ENCODE measurements around the gene PTPRN2. TPM values are rescaled to one million over a fixed set of nuclear protein-coding genes. Genes with fewer than 3 reads are reported as not detected.
"Not testable (repeated sequence)": the region's sequence is repeated elsewhere in the genome, so short reads cannot be mapped to it uniquely, and the experiment has no call there.

The PTPRN2 gene
- total RNA-seq, 4 donors from 2014 or later: 14.9 to 34.3 (median 21.3) TPM

DNA sequence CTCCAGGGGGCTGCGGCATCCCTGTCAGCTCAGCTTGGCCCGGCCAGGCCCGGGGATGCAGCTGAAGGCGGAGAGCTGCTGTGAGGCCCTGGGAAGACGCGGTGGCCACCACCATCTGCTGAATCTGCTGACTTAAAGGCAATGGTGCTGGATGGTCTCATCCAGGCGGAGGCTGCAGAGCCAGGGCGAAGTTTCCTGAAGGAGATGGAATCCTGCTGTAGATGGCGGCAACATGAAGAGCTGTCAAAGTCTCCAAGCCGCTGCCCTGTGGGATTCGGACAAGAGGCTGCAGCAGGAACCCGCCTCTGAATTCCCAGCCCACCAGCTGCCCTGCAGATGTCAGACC lies 200.1 kb downstream of the PTPRN2 start:
- no peak overlapping the region for H3K27ac ChIP-seq
- DNase-seq: peak in 1 of 3 donors; percentile 44
- no peaks in the 10 kb centered on the region for H3K4me1 ChIP-seq
- H3K9me3 ChIP-seq: no peaks in the 10 kb centered on the region
- TF ChIP-seq CTCF (IDR thresholded peaks at IDR 0.05) (no peak), POLR2A (IDR thresholded peaks at IDR 0.05) (no peak)
- no peaks in the 10 kb centered on the region for H3K27me3 ChIP-seq
- H3K36me3 ChIP-seq: no peaks in the 10 kb centered on the region
- H3K4me3 ChIP-seq: no peak overlapping the region

DNA sequence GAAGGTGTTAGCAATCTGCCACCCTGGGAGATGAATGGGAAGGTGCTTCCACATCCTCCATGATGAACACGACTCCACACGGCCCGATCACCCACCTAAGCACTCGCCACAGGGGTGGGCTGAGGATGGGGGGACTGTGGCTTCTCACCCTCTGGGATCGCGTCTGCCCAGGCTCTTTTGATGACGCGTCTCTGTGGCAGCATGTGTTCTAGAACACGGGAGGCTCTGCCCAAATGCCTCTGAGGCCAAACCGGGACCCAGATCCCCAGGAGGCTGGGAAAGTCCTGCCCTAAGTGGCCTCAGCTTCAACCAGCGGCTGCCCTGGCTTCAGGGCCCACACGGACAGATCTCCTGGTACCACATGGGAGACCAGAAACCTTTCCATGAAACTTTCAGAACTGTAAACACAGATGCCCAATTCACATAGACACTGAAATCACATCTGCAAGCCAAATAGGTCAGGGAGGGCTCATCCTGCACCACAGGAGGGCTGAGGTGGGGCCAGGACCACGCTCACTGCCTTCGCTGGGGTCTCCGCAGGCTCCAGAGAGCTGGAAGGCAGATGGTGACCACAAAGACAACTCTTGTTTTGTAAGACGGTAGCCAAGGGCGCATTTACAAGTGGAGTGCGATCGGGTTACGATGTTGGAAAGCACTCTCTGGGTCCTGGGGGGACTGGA lies 200.6 kb downstream of the PTPRN2 start:
- H3K27me3 ChIP-seq: no peaks in the 10 kb centered on the region
- no peaks in the 10 kb centered on the region for H3K36me3 ChIP-seq
- no peaks in the 10 kb centered on the region for H3K4me1 ChIP-seq
- no peak for TF ChIP-seq POLR2A (IDR thresholded peaks at IDR 0.05)
- no peak for TF ChIP-seq CTCF (IDR thresholded peaks at IDR 0.05)
- no peaks in the 10 kb centered on the region for H3K9me3 ChIP-seq
- peak in 1 of 3 donors; percentile 20 for DNase-seq
- H3K27ac ChIP-seq: no peak overlapping the region
- H3K4me3 ChIP-seq: no peak overlapping the region

GRCh38 chr7:158386355-158386618 lies 201.3 kb downstream of the PTPRN2 start:
- DNase-seq: peak in 1 of 3 donors; percentile 40
- Histone ChIP-seq H3K27ac (no peak overlapping the region), H3K4me3 (no peak overlapping the region), H3K36me3 (no peaks in the 10 kb centered on the region), H3K4me1 (no peaks in the 10 kb centered on the region), H3K9me3 (no peaks in the 10 kb centered on the region), H3K27me3 (no peaks in the 10 kb centered on the region)
- TF ChIP-seq POLR2A (IDR thresholded peaks at IDR 0.05): no peak
- no peak for TF ChIP-seq CTCF (IDR thresholded peaks at IDR 0.05)

DNA sequence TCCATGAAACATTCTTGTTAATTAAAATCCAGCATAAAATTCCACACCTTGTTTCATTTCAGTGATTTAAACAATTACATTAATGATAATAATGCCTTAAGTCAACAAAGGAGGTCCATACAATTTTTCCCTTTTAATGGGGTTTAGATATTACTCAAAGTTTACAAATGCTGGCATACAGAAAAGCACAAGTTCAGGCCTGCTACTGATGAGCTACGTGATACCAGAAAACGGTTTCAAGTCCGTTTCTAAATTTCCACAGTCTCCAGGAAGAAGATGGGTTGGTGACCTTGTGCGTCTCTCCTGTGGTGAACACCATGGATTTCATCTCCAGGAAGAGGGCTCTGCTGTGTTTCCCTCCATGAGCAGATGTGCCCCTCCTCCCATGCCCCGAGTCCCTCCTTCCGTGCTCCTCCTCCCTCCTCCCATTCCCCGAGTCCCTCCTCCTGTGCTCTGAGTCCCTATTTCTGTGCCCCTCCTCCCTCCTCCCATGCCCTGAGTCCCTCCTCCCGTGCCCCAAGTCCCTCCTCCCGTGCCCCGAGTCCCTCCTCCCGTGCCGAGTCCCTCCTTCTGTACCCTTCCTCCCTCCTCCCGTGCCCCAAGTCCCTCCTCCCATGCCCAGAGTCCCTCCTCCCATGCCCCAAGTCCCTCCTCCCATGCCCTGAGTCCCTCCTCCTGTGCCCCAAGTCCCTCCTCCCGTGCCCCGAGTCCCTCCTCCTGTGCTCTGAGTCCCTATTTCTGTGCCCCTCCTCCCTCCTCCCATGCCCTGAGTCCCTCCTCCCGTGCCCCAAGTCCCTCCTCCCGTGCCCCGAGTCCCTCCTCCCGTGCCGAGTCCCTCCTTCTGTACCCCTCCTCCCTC lies 201.9 kb downstream of the PTPRN2 start:
- H3K9me3 ChIP-seq: not testable (repeated sequence)
- peak in 1 of 3 donors; percentile 28 for DNase-seq

GRCh38 chr7:158384746-158385145 lies 202.9 kb downstream of the PTPRN2 start:
- H3K27ac ChIP-seq: no peak overlapping the region
- no peak for TF ChIP-seq CTCF (IDR thresholded peaks at IDR 0.05)
- no peak overlapping the region for H3K4me3 ChIP-seq
- no peaks in the 10 kb centered on the region for H3K4me1 ChIP-seq
- no peaks in the 10 kb centered on the region for H3K9me3 ChIP-seq
- DNase-seq: no peak
- no peaks in the 10 kb centered on the region for H3K27me3 ChIP-seq
- no peaks in the 10 kb centered on the region for H3K36me3 ChIP-seq

More for the DNA sequence above, 201.9 kb downstream of the PTPRN2 start:
- H3K4me1 ChIP-seq, H3K4me3 ChIP-seq, H3K27me3 ChIP-seq, H3K36me3 ChIP-seq, H3K27ac ChIP-seq: not testable (repeated sequence)

GRCh38 chr7:158383665-158384064 lies 204.0 kb downstream of the PTPRN2 start:
- Histone ChIP-seq H3K36me3 (no peaks in the 10 kb centered on the region), H3K4me3 (no peak overlapping the region), H3K27me3 (no peaks in the 10 kb centered on the region), H3K4me1 (no peaks in the 10 kb centered on the region), H3K27ac (no peak overlapping the region), H3K9me3 (no peaks in the 10 kb centered on the region)
- TF ChIP-seq POLR2A (IDR thresholded peaks at IDR 0.05) (no peak), CTCF (IDR thresholded peaks at IDR 0.05) (no peak)
- DNase-seq: no peak
